Stomach (tissue), 9 donors: ENCODE data around the gene OR2T29. TPM values are rescaled to one million over a fixed set of nuclear protein-coding genes. Genes with fewer than 3 reads are reported as not detected.
"Not testable (repeated sequence)": the region's sequence is repeated elsewhere in the genome, so short reads cannot be mapped to it uniquely, and the experiment has no call there.

Source experiments
- DNase-seq, 2 donors: peaks; one replicate each; pipeline versions ENCODE4 v3.0.0 to v3.0.0-alpha.2; 2013 to 2019
- H3K27ac ChIP-seq, 5 donors: fragments of 200-600 bp in 4 of 5; sonication (generic) in 4 of 5; one replicate each; pipeline ENCODE4 v1.5.1; 2013 to 2019; ENCODE audit warnings: mild to moderate bottlenecking in 1 of 5, moderate library complexity in 1 of 5
- H3K27me3 ChIP-seq, 3 donors: fragments of 200-600 bp; sonication (generic); one replicate each; pipeline ENCODE4 v1.5.1; 2017 to 2019; ENCODE audit warnings: mixed run types in 1 of 3
- H3K36me3 ChIP-seq, 4 donors: fragments of 200-600 bp; sonication (generic); 1 replicate in 3 of 4; 2 replicates in 1 of 4; pipeline ENCODE4 v1.5.1; 2016 to 2019
- H3K4me1 ChIP-seq, 4 donors: fragments of 200-600 bp; sonication (generic); one replicate each; pipeline ENCODE4 v1.5.1; 2016 to 2019
- H3K4me3 ChIP-seq, 4 donors: fragments of 200-600 bp; sonication (generic) in 3 of 4; one replicate each; pipeline ENCODE4 v1.5.1; 2016 to 2019; ENCODE audit warnings: mild to moderate bottlenecking in 1 of 4
- H3K9me3 ChIP-seq, 4 donors: fragments of 200-600 bp; sonication (generic); one replicate each; pipeline ENCODE4 v1.5.1; 2016 to 2019
- CTCF ChIP-seq, 7 experiments: fragments of 450-650 bp in 4 of 7; fragments of 200-600 bp in 3 of 7; sonication (generic) in 3 of 7; IDR thresholded peaks; one replicate each; pipeline ENCODE4 v1.5.1; 2016 to 2019; ENCODE audit warnings: antibody characterized with exemption in 7 of 7, control low read depth in 2 of 7, mild to moderate bottlenecking in 1 of 7
- EP300 ChIP-seq: sonication (generic); formaldehyde crosslinking; IDR thresholded peaks from one replicate; pipeline ENCODE4 v1.6.1; 2017; ENCODE audit warnings: antibody characterized with exemption
- POLR2A ChIP-seq, 4 donors: fragments of 450-650 bp; IDR thresholded peaks; one replicate each; pipeline ENCODE4 v1.6.1; 2016; ENCODE audit warnings: antibody characterized with exemption in 4 of 4, control low read depth in 2 of 4, mild to moderate bottlenecking in 1 of 4, moderate library complexity in 1 of 4
- POLR2AphosphoS5 ChIP-seq, 3 donors: sonication (generic); formaldehyde crosslinking; IDR thresholded peaks; one replicate each; pipeline ENCODE4 v1.6.1; 2016; ENCODE audit warnings: antibody characterized with exemption in 3 of 3
- WGBS, 5 donors: extraction: QIAGEN DNeasy Blood & Tissue Kit in 3 of 5; methylation state at CpG; one replicate each; pipeline versions ENCODE4 v1.1.5 to v1.1.7; 2013 to 2018; 5-methylcytosine and 5-hydroxymethylcytosine counted together
- intact Hi-C: fragments of 100-400 bp; cut with DNase I; formaldehyde crosslinking; loops from one replicate; pipeline ENCODE4 v1.15.1; 2023; ENCODE audit warnings: low total_unique reads
- polyA plus RNA-seq, 3 donors: library from polyadenylated mRNA; stranded (reverse); fragments of 200-250 nt; gene quantifications; one replicate each; pipeline ENCODE4 v1.2.3, GENCODE V29; 2013
- small RNA-seq, 4 donors: library from RNA; depleted of rRNA; stranded (forward); fragments of <200 nt; gene quantifications; one replicate each; pipeline ENCODE3, GENCODE V24; 2016
- total RNA-seq, 5 donors: library from RNA; depleted of rRNA; stranded (reverse); fragments of >200 nt; gene quantifications; one replicate each; pipeline versions ENCODE4 v1.1.0 to v1.2.3, GENCODE V29; 2014 to 2016
- donor health status: healthy with polysubstance abuse.
- donor health status: Bipolar disorder and iron deficiency.
- donor health status: healthy.

Gene OR2T29
- total and polyA plus RNA-seq, 8 donors: not detected

- H3K9me3 ChIP-seq, intact Hi-C loops, H3K4me3 ChIP-seq, H3K36me3 ChIP-seq, H3K27ac ChIP-seq, H3K4me1 ChIP-seq, H3K27me3 ChIP-seq, DNase-seq: not testable (repeated sequence)
- WGBS, 5 donors: 61 to 73% (median 68%) methylated on average over 11 of the region's 11 CpGs
These were observed 3.2 kb upstream of the OR2T29 start for GRCh38 chr1:248565530-248566373.

GRCh38 chr1:248551027-248551426 lies 11.5 kb downstream of the OR2T29 start:
- H3K9me3 ChIP-seq, H3K36me3 ChIP-seq, H3K4me3 ChIP-seq, H3K27ac ChIP-seq, DNase-seq, H3K4me1 ChIP-seq, H3K27me3 ChIP-seq, intact Hi-C loops: not testable (repeated sequence)
- WGBS, 5 donors: no CpG with 5 or more reads among the region's 6 CpGs

- H3K27ac ChIP-seq, DNase-seq, intact Hi-C loops, H3K9me3 ChIP-seq, H3K36me3 ChIP-seq, H3K27me3 ChIP-seq, H3K4me3 ChIP-seq, H3K4me1 ChIP-seq: not testable (repeated sequence)
- no CpG with 5 or more reads among the region's 2 CpGs for WGBS, 5 donors
These were observed 15.2 kb downstream of the OR2T29 start for GRCh38 chr1:248547383-248547782.

- H3K9me3 ChIP-seq, H3K4me3 ChIP-seq, H3K27me3 ChIP-seq, H3K36me3 ChIP-seq, H3K27ac ChIP-seq, H3K4me1 ChIP-seq, intact Hi-C loops, DNase-seq: not testable (repeated sequence)
These were observed 25.1 kb downstream of the OR2T29 start for GRCh38 chr1:248537449-248537848.

- TF ChIP-seq CTCF (IDR thresholded peaks at IDR 0.05): no peak
- TF ChIP-seq EP300: no peak
- TF ChIP-seq POLR2A (IDR thresholded peaks at IDR 0.05): no peak
- TF ChIP-seq POLR2AphosphoS5 (IDR thresholded peaks at IDR 0.05): no peak
- Histone ChIP-seq H3K27ac (no peak overlapping the region), H3K9me3 (peaks cover 0 to 8% (median 0%) of the 10 kb centered on the region in 4 donors), H3K36me3 (no peaks in the 10 kb centered on the region), H3K27me3 (no peaks in the 10 kb centered on the region), H3K4me3 (no peak overlapping the region), H3K4me1 (no peaks in the 10 kb centered on the region)
- DNase-seq: no peak
- intact Hi-C loops: no loop called here
- WGBS, 5 donors: 85 to 91% (median 88%) methylated on average over 12 of the region's 12 CpGs
These were observed 40.7 kb downstream of the OR2T29 start for GRCh38 chr1:248521856-248522255.

- H3K36me3 ChIP-seq, H3K9me3 ChIP-seq, H3K27ac ChIP-seq, H3K27me3 ChIP-seq, H3K4me3 ChIP-seq, intact Hi-C loops, H3K4me1 ChIP-seq, DNase-seq: not testable (repeated sequence)
These were observed 52.4 kb downstream of the OR2T29 start for GRCh38 chr1:248510217-248510616.

- intact Hi-C loops, DNase-seq: not testable (repeated sequence)
- WGBS, 5 donors: no CpG with 5 or more reads among the region's 2 CpGs
These were observed 54.8 kb downstream of the OR2T29 start, which contains the start of gene OR2G6 for GRCh38 chr1:248507773-248508172. Gene OR2G6 (plus strand): TSS chr1:248508073. CDS start chr1:248521647, 13,574 bp downstream.

More at GRCh38 chr1:248507773-248508172, 54.8 kb downstream of the OR2T29 start, which contains the start of gene OR2G6:
- H3K4me3 ChIP-seq, H3K4me1 ChIP-seq, H3K9me3 ChIP-seq, H3K27me3 ChIP-seq, H3K36me3 ChIP-seq, H3K27ac ChIP-seq: not testable (repeated sequence)

Small RNA genes within 50 kb of the gene (small RNA-seq; reads per million reads assigned to genes)
- gene RF00019: 0 reads per million in 4 donors

Other genes starting within 250 kb of the OR2T29 start
- not detected for gene OR2M7, start 238.2 kb downstream of the OR2T29 start, total RNA-seq
- gene OR2M7, start 238.2 kb downstream of the OR2T29 start, polyA plus RNA-seq: not detected
- not detected for gene OR14C36, start 214.0 kb downstream of the OR2T29 start, total RNA-seq
- gene OR14C36, start 214.0 kb downstream of the OR2T29 start, polyA plus RNA-seq: not detected
- not detected for gene OR2T4, start 201.1 kb downstream of the OR2T29 start, total RNA-seq
- not detected for gene OR2T4, start 201.1 kb downstream of the OR2T29 start, polyA plus RNA-seq
- gene OR2T6, start 187.0 kb downstream of the OR2T29 start, total RNA-seq: under 1 TPM in 1 of 5 donors, not detected in 4; under 0.01 TPM
- not detected for gene OR2T6, start 187.0 kb downstream of the OR2T29 start, polyA plus RNA-seq
- gene OR2T1, start 159.7 kb downstream of the OR2T29 start, total RNA-seq: not detected
- not detected for gene OR2T1, start 159.7 kb downstream of the OR2T29 start, polyA plus RNA-seq
- not detected for gene OR2T2, start 117.1 kb downstream of the OR2T29 start, total RNA-seq
- gene OR2T2, start 117.1 kb downstream of the OR2T29 start, polyA plus RNA-seq: not detected
- not detected for gene OR2T3, start 89.4 kb downstream of the OR2T29 start, total RNA-seq
- not detected for gene OR2T3, start 89.4 kb downstream of the OR2T29 start, polyA plus RNA-seq
- gene OR2T5, start 74.2 kb downstream of the OR2T29 start, total RNA-seq: not detected
- not detected for gene OR2T5, start 74.2 kb downstream of the OR2T29 start, polyA plus RNA-seq
- not detected for gene OR2G6, start 54.7 kb downstream of the OR2T29 start, total RNA-seq
- not detected for gene OR2G6, start 54.7 kb downstream of the OR2T29 start, polyA plus RNA-seq
- gene OR2T34, start 12.0 kb upstream of the OR2T29 start, total RNA-seq: not detected
- not detected for gene OR2T34, start 12.0 kb upstream of the OR2T29 start, polyA plus RNA-seq
- not detected for gene OR2T10, start 34.9 kb upstream of the OR2T29 start, total RNA-seq
- not detected for gene OR2T10, start 34.9 kb upstream of the OR2T29 start, polyA plus RNA-seq
- not detected for gene OR2T11, start 72.3 kb upstream of the OR2T29 start, total RNA-seq
- not detected for gene OR2T11, start 72.3 kb upstream of the OR2T29 start, polyA plus RNA-seq
- gene OR2T35, start 82.5 kb upstream of the OR2T29 start, total RNA-seq: not detected
- gene OR2T35, start 82.5 kb upstream of the OR2T29 start, polyA plus RNA-seq: not detected
- gene OR2T27, start 92.8 kb upstream of the OR2T29 start, total RNA-seq: not detected
- not detected for gene OR2T27, start 92.8 kb upstream of the OR2T29 start, polyA plus RNA-seq
- not detected for gene OR14I1, start 140.0 kb upstream of the OR2T29 start, total RNA-seq
- not detected for gene OR14I1, start 140.0 kb upstream of the OR2T29 start, polyA plus RNA-seq
- gene LYPD8, start 193.0 kb upstream of the OR2T29 start, total RNA-seq: 10 to 100 TPM in 1 of 5 donors, not detected in 4; 48.4 TPM
- 1 to 10 TPM in 1 of 3 donors, not detected in 2; 1.1 TPM for gene LYPD8, start 193.0 kb upstream of the OR2T29 start, polyA plus RNA-seq